HEK293 (cell line): ENCODE measurements around the gene SNX17.
"Not testable (repeated sequence)": the region's sequence is repeated elsewhere in the genome, so short reads cannot be mapped to it uniquely, and the experiment has no call there.

ENCODE experiments used
- CTCF ChIA-PET: fragments of 350-600 bp; formaldehyde crosslinking; extraction: SDS; loops from one replicate; lab custom pipeline; 2021; ENCODE audit warnings: antibody characterized with exemption; lab: Yijun Ruan, JAX
- POLR2A ChIA-PET: fragments of 300-600 bp; formaldehyde crosslinking; extraction: SDS; loops from one replicate; lab custom pipeline; 2020; ENCODE audit warnings: antibody characterized with exemption, inconsistent platforms; lab: Yijun Ruan, JAX
- H3K27ac ChIP-seq: fragments of 200-500 bp; sonication (Bioruptor generic); 2 replicates; pipeline ENCODE4 v1.5.1; 2014; ENCODE audit warnings: low read depth, low read length, control low read depth, inconsistent platforms; ENCODE audit errors: extremely low read depth
- H3K36me3 ChIP-seq, 2 experiments: fragments of 200-500 bp in 1 of 2; sonication (Bioruptor generic) in 1 of 2; 1 replicate in 1 of 2; 2 replicates in 1 of 2; pipeline ENCODE4 v1.5.1; 2014 to 2017; ENCODE audit warnings: inconsistent platforms in 2 of 2, low read length in 2 of 2; ENCODE audit not compliant: control insufficient read depth in 2 of 2, insufficient read depth in 1 of 2
- H3K4me1 ChIP-seq: fragments of 200-500 bp; sonication (Bioruptor generic); 2 replicates; pipeline ENCODE4 v1.5.1; 2014; ENCODE audit warnings: mild to moderate bottlenecking, low read length, inconsistent platforms; ENCODE audit not compliant: control insufficient read depth, insufficient read depth
- H3K4me3 ChIP-seq: 2 replicates; pipeline ENCODE4 v1.5.1; 2011; ENCODE audit warnings: low read depth, mild to moderate bottlenecking, control low read depth, low read length, moderate library complexity
- H3K9me3 ChIP-seq: fragments of 200-500 bp; sonication (Bioruptor generic); 2 replicates; pipeline ENCODE4 v1.5.1; 2014; ENCODE audit warnings: low read depth, low read length, inconsistent platforms; ENCODE audit not compliant: control insufficient read depth, insufficient read depth
- ZNF184 ChIP-seq: fragments of 450-650 bp; IDR thresholded peaks from 2 replicates; pipeline ENCODE4 v1.5.1; 2018; ENCODE audit warnings: missing biosample characterization, mild to moderate bottlenecking, missing genetic modification characterization
- ZNF677 ChIP-seq: fragments of 450-650 bp; IDR thresholded peaks from 2 replicates; pipeline ENCODE4 v1.5.0; 2018; ENCODE audit warnings: missing biosample characterization, mild to moderate bottlenecking, missing genetic modification characterization, moderate library complexity

Gene SNX17

GRCh38 chr2:27422958-27423357 is 52.5 kb downstream of the SNX17 start:
- Histone ChIP-seq H3K36me3 (no peaks in the 10 kb centered on the region), H3K4me1 (no peaks in the 10 kb centered on the region), H3K27ac (no peak overlapping the region), H3K4me3 (no peak overlapping the region), H3K9me3 (no peaks in the 10 kb centered on the region)
- CTCF ChIA-PET: no interaction called here
- peak; percentile 91 for TF ChIP-seq ZNF184 (tag by site-specific recombination)
- TF ChIP-seq ZNF677 (tag by site-specific recombination): no peak
- POLR2A ChIA-PET: no interaction called here

- POLR2A ChIA-PET: interaction anchor here (0.6 to 0.8 kb wide), 3 partner anchors 15 to 19 kb away, joined by 3 to 5 read pairs (median 3); no protein-coding TSS in a partner anchor
- H3K4me1 ChIP-seq, CTCF ChIA-PET: not testable (repeated sequence)
These were observed 54.6 kb downstream of the SNX17 start for GRCh38 chr2:27425039-27425438.

More at GRCh38 chr2:27425039-27425438, 54.6 kb downstream of the SNX17 start:
- not testable (repeated sequence) for H3K4me3 ChIP-seq, H3K36me3 ChIP-seq, H3K9me3 ChIP-seq, H3K27ac ChIP-seq
